AG04449 (cell line): Measurements from ENCODE around the gene KRT85.
"Not testable (repeated sequence)": the region's sequence is repeated elsewhere in the genome, so short reads cannot be mapped to it uniquely, and the experiment has no call there.

Experiments
- CTCF ChIA-PET: fragments of 350-600 bp; formaldehyde crosslinking; extraction: SDS; loops from one replicate; lab custom pipeline; 2021; ENCODE audit warnings: antibody characterized with exemption; lab: Yijun Ruan, JAX
- POLR2A ChIA-PET: fragments of 400-600, 350-600 bp; formaldehyde crosslinking; extraction: SDS; loops from one replicate; lab custom pipeline; 2020; ENCODE audit warnings: antibody characterized with exemption, inconsistent platforms; lab: Yijun Ruan, JAX
- DNase-seq: peaks from one replicate; pipeline ENCODE4 v3.0.0-alpha.2; 2010; ENCODE audit warnings: low read depth, low spot score
- H3K4me3 ChIP-seq: 2 replicates; pipeline ENCODE4 v1.5.1; 2011; ENCODE audit warnings: low read depth, mild to moderate bottlenecking, control low read depth, low read length
- TF ChIP-seq, protein P1 (sequence below): IDR thresholded peaks from one replicate; pipeline ENCODE4 v1.5.1; 2011; ENCODE audit warnings: mild to moderate bottlenecking, moderate library complexity, low read length, control low read depth, inconsistent platforms; ENCODE audit not compliant: insufficient read depth; ENCODE audit errors: missing control alignments

KRT85 gene

DNA sequence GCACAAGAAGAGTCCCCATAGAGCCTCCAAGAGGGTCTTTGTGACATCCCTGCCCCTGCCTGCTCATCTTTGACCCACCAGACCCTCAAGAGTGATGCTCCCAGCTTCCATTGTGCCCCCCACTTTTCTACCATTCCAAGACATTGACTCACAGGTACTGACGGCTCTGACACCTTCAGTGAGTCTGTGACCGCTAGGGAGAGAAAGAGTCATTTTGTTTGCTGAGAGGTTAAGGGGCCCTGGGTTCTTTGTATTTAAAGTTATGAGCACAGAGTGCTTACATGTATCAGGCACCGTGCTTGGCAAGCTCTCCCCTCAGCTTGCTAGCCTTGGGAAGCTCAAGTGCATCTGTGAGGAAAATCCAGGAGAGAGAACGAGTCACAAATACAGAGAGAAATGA, 45.9 kb upstream of the KRT85 start:
- no peak overlapping the region for H3K4me3 ChIP-seq
- CTCF ChIA-PET: interaction anchor here (0.9 to 2.4 kb wide), 4 partner anchors 22 to 472 kb away, joined by 3 to 9 read pairs (median 4); no protein-coding TSS in a partner anchor
- DNase-seq: no peak
- TF ChIP-seq, protein P1, sequence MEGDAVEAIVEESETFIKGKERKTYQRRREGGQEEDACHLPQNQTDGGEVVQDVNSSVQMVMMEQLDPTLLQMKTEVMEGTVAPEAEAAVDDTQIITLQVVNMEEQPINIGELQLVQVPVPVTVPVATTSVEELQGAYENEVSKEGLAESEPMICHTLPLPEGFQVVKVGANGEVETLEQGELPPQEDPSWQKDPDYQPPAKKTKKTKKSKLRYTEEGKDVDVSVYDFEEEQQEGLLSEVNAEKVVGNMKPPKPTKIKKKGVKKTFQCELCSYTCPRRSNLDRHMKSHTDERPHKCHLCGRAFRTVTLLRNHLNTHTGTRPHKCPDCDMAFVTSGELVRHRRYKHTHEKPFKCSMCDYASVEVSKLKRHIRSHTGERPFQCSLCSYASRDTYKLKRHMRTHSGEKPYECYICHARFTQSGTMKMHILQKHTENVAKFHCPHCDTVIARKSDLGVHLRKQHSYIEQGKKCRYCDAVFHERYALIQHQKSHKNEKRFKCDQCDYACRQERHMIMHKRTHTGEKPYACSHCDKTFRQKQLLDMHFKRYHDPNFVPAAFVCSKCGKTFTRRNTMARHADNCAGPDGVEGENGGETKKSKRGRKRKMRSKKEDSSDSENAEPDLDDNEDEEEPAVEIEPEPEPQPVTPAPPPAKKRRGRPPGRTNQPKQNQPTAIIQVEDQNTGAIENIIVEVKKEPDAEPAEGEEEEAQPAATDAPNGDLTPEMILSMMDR: no peak
- POLR2A ChIA-PET: no interaction called here

DNA sequence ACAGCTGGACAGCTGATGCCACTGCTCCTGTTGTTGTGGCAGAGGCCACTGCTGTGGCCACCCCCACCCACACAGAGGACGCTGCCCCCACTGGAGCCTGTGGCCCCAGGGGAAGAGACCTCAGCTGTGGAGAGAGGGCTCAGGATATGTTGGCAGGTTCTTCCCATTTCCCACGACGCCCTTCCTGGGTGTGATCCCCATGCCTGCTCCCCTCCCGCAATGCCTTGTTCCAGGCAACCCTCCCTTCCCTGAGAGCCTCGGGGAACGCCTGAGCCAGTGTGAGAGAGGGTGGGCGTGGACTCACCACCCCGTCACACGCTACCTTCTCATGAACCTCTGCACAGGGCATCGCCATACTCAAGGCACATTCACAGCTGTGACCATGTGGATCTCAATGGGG, 44.5 kb upstream of the KRT85 start:
- ChIA-PET CTCF (interaction anchor here (2.0 kb wide), 2 partner anchors 39 to 95 kb away, joined by 4 to 5 read pairs; no protein-coding TSS in a partner anchor), POLR2A (no interaction called here)
- no peak overlapping the region for H3K4me3 ChIP-seq
- DNase-seq: no peak
- TF ChIP-seq, protein P1: no peak

DNA sequence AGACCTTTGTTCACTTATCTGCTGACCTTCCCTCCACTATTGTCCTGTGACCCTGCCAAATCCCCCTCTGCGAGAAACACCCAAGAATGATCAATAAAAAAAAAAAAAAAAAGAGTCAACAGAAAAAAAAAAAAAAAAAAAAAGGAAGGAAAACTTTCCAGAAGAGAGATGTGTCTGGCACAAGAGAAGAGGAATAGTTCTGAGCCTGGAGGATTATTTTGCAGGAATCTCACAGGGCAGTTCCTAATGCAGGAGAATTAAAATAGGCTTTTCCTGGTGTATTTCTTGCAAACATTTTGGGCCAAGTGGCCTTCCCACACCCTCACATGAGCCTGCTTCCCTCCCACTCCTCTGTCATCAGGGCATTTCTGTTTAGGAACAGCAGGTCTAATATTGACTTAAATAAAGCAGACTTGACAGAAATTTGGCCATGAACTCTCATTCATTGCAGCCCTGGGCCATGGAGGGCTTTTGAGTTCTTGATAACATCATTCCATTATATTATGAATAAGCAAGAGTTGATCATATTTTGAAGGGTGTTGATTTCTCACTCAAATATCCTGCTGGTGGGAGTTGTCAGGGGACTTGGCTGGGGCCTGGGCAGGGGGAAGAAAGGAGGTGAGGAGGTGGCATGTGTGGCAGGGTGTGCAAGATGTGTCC, 43.4 kb upstream of the KRT85 start:
- DNase-seq, POLR2A ChIA-PET, H3K4me3 ChIP-seq: not testable (repeated sequence)
- CTCF ChIA-PET: interaction anchor here (2.0 kb wide), 1 partner anchor 38 kb away, joined by 5 read pairs; no protein-coding TSS in a partner anchor

DNA sequence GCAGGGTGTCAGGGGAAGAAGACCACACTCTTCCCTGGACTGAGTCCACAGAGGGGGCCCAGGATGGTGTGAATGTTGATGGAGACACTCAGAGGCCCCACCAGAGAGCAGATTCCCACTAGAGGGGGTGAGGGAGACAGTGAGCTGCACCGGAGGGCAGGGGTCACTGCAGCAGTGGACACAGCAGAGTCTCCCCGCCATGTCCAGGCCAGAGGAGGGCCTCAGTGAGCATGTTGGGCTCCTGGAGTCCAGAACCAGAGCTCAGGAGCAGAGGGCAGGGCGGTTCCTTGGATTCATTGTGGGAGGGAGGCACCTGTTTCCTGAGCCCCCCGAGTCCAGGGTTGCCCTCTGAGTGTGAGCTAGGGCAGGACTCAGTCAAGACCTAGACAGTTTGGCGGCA, 40.6 kb upstream of the KRT85 start:
- TF ChIP-seq, protein P1: no peak
- CTCF ChIA-PET: no interaction called here
- no peak for DNase-seq
- no peak overlapping the region for H3K4me3 ChIP-seq
- POLR2A ChIA-PET: no interaction called here

DNA sequence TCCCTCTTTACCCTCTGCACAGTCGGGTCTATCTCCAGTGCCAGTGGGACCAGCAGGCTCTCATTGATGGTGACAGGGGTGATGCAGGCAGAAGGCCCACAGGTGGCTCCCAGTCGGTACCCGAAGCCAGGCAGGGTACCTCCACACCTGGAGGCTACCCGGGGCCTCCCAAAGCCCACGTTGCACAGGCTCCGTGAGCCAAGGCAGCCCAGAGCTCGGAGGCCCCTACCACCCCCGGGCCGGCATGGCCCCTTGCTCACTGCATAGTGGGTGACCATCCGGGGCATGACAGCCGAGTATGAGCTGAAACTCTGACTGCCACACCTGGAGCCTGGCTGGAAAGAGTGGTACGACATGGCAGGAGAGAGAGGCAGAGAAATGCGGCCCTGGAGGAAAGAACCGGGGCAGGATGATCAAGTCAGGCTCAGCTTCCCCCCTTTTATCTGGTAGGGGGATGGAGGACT, 38.7 kb upstream of the KRT85 start, which contains the start of gene KRT82:
Gene KRT82, minus strand, starts transcription at position 414 of the 464 bp plus-strand sequence. Its CDS starts 58 bp downstream, at position 356.
- POLR2A ChIA-PET: no interaction called here
- H3K4me3 ChIP-seq: no peak within 1 kb of the TSS
- DNase-seq: no peak
- TF ChIP-seq, protein P1: no peak
- CTCF ChIA-PET: interaction anchor here (1.0 kb wide), 1 partner anchor 474 kb away, joined by 3 read pairs; no protein-coding TSS in a partner anchor

DNA sequence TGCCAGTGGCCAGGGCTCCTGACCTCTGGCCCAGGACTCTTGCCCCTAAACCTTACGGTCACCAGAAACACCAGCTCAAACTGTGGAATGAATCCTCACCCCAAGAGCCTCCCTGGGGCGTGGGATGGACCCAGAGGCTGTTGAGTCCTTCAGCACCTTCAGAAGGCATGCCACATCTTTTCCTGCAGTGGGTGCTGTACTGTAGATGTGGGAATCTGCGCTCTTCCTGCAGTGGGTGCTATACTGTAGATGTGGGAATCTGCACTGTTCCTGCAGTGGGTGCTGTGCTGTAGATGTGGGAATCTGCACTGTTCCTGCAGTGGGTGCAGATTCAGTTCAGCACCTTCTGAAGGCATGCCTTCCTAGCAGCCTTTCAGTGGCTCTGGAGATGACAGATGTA, 37.7 kb upstream of the KRT85 start:
- no peak for DNase-seq
- TF ChIP-seq, protein P1: no peak
- CTCF ChIA-PET: interaction anchor here (0.8 to 1.5 kb wide), 2 partner anchors 9 to 21 kb away, joined by 3 read pairs; no protein-coding TSS in a partner anchor

More for the DNA sequence above, 37.7 kb upstream of the KRT85 start:
- H3K4me3 ChIP-seq: no peak overlapping the region
- POLR2A ChIA-PET: no interaction called here
